Stimulated activated CD8-positive, alpha-beta memory T cell treated with anti-CD3 and anti-CD28 coated beads, Interleukin-15, amount 100 ng/mL, for 48 hours (primary cell): ENCODE results near the gene GID4.
"Not testable (repeated sequence)": the region's sequence is repeated elsewhere in the genome, so short reads cannot be mapped to it uniquely, and the experiment has no call there.

Source experiments
- DNase-seq, 2 donors: peaks; one replicate each; pipeline ENCODE4 v3.0.0-alpha.2; 2020; ENCODE audit warnings: low read depth in 2 of 2

The GID4 gene

DNA sequence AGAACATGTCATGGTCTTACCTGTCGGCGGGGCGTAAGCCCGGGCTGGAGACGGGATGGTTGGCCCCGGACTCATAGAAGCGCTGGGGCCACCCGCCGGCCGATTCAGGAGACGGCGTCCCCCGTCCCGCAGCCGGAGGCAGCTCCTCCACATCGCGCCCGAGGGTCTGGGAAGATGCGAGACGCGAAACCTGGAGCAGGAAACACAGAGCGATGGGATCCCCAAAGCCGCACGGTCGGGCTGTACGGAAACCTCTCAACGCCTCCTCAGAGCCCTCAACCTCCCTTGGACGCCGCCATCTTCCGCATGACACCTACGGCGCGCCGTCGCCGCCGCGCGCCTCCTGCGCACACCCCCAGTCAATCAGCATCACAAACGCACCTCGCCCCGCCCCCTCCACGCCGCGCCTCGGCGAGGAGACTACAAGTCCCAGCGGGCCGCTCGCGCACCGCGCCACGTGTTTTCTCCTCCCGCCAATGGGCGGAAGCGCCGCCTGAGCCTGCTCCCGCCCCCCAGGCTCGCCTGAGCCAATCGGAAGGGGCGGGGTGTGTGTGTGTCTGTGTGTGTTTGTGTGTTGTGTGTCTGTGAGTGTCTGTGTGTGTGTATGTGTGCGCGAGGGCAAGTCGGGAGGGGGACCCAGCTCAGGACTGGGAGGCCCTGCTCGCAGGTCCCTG is at the start of gene GID4, which contains the start of gene ATPAF2:
Gene GID4 (plus strand): TSS at position 548 of the 674 bp plus-strand sequence. CDS start 57 bp downstream, at position 605.
Gene ATPAF2 (minus strand): TSS at position 308 of the 674 bp plus-strand sequence. CDS start 155 bp downstream, at position 153.
- peak; percentile 100 for DNase-seq

DNA sequence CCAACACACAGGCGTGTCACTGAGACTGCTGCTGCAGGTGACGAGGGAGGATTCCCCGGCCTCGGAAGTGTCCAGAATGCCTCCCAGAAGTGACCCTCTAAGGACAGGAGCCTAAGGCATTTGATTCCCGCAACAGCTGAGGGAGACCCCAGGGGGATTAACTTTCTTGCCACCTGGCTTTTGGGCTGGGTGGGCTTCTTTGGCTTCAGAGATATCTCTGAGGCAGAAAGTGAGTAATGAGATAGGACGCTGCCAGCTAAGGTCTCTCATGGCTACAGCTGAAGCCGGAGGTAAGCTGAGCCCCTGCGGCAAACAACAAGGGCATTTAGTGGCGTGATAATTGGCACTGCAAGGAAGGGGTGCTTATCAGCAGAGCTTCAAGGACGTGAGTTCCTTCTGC is 49.6 kb upstream of the GID4 start:
- DNase-seq = no peak

DNA sequence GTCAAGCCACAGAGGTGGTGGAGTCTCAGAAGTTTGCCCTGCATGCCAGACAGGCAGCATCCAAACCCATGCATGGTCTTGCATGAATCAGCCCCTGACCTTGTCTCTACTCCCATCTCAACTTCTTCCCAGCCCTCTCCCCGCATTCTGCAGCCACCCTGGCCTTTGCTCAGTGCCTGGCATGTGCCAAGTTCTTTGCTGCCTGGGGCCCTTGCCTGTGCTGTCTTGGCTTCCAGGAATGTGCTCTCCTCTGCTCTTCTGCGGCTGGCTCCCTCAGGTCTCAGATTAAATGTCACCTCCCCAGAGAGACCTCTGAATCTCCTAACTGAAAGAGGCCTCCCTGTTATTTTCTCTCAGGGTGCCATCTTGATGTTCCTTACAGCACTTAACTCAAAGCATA is 48.9 kb upstream of the GID4 start:
- no peak for DNase-seq

DNA sequence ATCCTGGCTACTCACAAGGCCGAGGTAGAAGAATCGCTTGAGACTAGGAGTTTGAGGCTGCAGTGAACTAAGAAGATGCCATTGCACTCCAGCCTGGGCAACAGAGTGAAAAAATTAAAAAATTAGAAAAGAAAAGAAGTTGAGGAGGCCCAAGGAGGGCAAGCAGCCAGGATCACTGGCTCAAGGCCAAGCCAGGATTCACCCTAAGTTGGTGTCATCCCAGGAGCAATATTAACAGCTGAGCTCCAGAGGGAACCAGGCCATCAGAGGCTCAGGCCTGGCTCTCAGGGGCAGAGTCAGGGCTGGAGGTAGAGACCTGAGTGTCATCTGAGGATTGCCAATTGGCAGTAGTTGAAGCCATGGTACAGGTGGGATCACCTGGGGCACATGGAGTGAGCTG is 45.8 kb upstream of the GID4 start:
- no peak for DNase-seq

DNA sequence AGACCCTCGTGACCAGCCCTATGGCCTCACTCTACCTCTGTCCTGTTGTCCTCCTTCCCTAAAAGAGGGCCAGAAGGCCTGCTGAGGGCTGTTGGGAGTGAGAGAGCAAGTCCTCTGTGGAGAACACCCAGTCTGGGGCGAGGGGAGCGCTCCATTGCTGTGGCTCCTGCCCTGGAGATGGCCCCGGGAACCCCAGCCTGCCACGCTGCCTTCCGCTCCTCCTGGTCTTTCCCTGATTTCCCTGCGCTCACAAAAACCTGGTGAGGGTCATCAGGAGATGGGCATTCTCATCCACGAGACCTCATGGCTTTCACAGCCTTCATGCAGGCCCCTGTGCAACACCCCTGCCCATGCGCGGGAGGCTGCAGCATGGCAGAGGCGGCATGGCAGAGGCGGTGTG is 45.4 kb upstream of the GID4 start:
- DNase-seq = no peak

DNA sequence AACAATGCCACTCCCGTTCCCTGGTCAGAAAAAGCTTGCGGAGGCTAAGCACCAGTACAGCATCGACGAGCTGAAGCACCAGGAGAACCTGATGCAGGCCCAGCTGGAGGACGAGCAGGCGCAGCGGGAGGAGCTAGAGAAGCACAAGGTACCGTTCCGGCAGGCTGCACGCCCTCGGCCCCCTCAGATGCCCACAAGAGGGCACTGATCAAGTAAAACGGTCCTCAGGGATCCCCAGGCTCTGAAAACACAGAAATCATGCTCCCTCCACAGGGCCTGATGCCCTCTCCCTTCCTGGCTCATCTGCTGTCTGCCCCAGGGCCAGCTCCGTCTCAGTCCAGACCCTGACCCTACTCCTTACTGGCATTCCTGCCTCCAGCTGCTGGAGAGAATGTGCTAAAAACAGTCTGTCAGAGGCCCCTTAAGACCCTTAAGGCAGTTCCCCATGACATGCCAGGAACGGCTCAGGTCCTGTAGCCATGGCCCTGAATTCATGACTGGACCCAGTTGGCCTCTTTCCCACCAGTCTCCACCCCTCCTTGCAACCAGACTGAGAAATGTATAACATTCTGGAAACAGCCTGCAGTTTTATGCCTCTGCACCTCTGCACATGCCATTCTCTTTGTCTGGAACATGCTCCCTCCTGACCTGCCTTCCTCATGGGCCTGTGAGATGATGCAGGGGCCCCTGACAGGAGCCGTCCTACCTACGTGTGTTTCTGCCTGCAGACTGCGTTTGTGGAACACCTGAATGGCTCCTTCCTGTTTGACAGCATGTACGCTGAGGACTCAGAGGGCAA is 44.7 kb upstream of the GID4 start:
- peak in 1 of 2 donors; percentile 8 for DNase-seq

DNA sequence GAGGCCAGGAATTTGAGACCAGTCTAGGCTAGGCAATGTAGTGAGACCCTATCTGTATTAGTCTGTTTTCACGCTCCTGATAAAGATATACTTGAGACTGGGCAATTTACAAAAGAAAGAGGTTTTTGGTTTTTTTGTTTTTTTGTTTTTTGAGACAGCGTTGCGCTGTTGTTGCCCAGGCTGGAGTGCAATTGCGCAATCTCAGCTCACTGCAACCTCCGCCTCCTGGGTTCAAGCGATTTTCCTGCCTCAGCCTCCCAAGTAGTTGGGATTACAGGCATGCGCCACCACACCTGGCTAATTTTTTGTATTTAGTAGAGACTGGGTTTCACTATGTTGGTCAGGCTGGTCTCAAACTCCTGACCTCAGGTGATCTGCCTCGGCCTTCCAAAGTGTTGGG is 43.3 kb upstream of the GID4 start:
- not testable (repeated sequence) for DNase-seq

DNA sequence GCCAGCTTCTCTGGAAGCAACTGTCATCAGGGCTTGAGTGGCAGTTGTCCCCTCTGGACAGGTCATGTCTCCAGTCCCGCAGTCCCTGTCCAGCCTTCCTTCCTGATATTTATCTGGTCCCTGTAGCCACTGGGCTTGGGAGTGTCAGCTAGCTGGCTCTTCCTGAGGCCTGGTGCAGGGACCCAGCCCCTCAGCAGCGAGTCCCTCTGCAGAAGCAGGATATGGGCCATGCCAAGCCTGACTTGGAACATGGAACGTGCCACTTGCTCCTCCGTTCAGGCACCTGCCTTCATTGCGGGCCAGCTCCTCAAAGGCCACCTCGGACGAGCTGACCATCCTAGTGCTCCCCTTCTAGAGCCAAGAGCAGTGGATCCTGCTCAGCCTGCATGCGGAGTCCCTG is 40.3 kb upstream of the GID4 start:
- no peak for DNase-seq

DNA sequence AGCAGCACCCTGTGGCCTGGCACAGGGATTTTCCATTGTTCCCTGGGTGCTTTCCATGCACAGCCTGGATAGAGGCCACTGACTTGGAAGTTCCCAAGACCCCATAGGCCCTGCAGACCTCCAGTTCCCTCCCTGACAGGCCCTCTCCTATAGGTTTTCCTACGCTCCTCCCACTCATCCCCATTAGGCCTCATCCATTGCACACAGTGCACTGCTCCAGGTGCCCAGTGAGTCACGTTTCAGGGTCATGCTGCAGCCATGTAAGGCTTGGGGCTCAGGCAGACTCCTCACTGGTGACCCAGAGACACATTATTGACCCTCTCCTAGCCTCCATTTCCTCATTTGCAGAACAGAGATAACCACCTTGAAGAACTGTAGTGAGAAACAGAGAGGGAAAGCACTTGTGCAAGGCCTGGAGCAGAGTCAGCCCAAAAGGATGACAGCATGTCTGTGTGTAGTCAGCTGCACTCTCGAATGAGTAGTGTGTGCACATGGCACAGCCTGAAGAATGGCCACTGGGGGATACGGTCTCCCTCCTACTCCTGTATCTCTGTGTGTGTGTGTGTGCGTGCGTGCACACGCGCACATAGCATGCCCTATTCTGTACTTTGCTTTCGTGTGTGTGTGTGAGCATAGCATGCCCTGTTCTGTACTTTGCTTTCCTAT is 39.7 kb upstream of the GID4 start:
- no peak for DNase-seq

DNA sequence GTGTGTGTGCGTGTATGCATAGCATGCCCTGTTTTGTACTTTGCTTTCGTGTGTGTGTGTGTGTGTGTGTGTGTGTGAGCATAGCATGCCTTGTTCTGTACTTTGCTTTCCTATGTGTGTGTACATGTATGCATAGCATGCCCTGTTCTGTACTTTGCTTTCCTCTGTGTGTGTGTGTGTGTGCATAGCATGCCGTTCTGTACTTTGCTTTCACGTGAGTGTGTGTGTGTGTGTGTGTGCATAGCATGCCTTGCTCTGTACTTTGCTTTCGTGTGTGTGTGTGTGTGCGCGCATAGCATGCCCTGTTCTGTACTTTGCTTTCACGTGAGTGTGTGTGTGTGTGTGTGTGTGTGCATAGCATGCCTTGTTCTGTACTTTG is 39.2 kb upstream of the GID4 start:
- DNase-seq = no peak

DNA sequence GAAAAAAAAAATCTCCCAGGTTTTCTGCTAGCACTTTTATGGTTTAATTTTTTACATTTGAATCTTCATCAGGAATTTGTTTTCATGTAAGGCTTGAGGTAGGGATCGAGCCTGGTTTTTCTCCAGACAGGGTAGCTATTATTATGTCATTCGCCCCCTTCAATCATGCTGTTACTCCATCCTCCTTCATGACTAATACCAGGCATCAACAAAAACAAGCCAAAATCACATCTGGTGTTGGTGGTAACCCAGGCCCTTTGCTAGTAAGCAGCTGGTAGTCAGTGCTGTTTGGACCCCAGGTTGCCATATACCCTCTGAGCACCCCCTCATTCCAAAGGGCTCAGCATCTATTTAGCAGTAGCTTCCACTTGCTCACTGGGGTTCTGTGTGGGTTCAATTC is 37.0 kb upstream of the GID4 start:
- no peak for DNase-seq

DNA sequence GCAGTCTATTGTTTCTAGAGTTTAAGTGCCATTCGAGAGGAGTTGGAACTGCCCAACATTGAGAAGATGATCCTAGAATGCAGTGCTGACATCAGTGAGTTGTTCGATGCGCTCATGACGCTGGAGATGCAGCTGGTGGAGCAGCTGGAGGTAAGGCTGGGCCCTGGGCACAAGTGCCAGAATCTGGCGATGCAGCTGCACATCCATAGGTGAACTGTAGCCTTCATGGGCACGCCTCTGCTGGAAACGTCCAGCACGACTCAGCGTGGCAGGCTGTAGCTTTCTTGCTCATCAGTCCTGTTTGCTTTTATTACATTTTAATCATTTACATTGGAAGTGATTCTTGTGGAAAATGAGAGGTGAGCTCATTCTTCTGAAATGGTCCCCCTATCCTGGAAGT is 34.9 kb upstream of the GID4 start:
- no peak for DNase-seq

DNA sequence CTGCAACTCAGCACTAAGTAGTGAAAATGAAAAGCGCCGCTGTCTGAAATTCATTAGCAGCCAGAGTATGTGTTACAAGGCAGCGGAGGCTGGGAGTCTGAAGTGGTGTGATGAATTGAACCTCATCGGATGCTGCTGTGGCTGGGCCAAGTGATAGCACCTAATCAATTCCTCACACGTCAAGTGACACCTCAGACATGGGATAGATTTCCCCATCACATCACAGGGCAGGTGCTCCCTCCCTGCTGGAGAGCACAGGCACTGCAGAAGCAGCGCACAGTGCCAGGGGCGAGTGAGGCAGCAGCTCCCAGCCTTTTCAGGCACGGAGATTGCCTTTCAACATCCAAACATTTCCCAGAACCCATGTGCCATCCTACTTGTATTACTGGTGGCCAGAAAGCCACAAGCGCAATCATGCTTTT is 34.3 kb upstream of the GID4 start:
- DNase-seq = no peak

DNA sequence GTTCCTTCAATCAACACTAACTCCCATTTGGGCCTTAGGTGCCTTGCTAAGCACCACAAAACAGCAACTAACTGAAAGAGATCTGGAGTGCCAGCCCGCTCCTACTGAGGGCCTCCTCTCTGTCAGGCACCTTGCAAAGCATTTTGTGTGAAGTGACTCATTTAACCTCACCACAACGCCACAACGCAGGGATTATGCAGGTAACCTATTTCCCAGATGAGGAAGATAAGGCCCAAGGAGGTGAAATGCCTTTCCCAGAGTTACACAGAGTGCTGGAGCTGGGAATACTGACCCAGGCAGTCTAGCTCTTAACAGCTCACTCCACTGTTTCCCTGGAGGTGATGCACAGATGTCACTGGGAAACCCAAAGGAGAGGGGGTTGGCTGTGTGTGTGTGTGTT is 33.7 kb upstream of the GID4 start:
- no peak for DNase-seq

DNA sequence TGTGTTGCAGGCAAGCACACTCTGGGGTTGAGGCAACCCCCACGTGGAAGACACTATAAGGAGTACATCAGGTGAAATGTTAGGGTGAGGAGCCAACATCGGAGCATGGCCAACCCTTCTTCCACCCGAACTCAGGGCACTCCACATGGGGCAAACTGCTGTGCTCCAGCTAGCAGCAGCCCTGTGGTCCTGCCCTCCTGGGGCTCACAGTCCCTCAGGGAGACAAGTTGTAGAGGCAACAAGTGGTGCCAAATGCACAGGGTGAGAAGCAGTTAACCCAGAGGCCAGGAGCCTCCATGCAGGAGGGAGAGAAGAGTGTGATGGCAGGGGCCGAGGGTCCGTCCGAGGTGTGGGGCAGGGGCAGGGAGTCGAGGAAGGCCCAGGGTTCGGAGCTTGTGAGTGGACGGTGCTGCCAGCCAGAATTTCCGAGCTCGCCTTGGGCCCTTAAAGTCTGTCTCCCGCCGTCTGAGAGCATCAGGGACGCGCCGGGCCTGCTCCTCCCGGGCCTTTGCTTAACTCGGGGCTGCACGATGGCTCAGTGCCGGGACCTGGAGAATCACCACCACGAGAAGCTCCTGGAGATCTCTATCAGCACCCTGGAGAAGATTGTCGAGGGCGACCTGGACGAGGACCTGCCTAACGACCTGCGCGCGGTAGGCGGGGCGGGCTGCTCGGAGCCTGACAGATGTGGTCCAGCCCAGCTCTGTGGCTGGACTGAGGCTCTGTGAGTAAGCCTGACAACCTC is 32.5 kb upstream of the GID4 start:
- DNase-seq = no peak

DNA sequence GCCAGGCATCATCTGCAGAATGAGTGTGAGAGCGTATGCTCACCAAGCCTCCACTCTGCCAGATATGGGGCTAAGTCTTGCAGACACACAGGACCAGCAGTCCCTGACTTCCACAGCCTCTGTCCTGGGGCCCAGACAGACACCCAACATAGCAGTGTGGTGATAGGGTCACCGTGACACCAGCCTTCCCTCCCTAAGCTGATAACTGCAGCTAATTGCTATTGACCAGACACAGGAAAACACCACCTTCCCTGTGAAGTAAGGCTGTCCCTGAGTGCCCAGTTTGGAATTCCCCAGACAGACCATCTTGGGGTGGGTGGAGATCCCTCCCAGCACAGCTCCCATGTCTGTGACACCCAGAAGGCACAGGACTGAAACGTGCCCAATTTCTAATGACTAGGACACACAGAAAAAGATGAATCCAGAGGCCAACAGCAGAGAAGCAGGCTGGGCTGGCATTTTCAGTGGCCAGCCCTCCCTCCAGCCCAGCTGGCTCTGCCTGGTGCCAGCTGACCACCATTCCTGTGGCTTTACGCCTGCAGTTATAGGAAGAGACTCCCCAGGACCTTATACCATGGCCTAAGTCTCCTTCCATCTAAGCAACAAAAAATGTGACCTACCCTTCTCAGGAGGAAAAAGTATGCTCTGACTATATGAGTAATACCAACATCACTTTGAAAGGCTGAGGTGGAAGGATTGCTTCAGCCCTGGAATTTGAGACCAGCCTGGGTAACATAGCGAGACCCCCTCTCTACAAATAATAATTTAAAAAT is 30.5 kb upstream of the GID4 start:
- DNase-seq = no peak

DNA sequence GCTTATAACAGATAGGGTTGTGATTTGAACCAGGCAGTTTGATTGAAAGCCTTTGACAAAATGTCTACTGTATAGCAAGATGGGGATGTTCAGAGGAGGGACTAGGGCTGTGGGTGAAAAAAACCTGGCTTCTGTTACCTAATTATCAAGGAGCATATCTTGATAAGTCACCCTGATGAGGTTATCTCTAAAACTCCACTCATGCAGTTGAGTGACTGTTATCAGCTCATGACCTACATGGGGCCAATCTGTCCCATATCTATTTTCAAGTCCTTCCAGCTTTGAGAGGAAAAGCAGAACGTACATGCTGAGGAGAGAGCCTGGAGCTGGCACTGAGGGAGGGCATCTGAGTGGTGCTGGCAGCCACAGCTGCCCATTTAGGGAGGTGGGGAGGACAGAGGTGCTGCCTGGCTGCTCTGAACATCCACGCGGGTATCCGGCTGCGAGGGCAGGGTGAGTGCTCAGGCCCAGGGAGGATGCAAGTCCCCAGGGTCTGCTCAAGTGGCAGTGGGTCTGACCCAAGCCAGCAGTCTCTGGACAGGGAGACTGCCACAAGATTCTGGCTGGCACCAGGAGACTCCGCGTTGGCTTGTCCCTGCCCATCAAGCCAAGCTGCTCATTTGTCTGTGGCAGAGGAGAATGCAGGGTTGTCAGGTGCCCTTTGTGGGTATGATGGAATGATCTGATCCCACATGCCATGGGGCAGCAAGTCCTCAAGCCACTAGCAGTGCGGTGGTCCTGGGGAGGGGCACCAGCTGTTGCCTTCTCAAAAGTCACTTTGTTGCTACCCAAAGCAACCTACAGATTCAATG is 29.4 kb upstream of the GID4 start:
- DNase-seq = no peak

DNA sequence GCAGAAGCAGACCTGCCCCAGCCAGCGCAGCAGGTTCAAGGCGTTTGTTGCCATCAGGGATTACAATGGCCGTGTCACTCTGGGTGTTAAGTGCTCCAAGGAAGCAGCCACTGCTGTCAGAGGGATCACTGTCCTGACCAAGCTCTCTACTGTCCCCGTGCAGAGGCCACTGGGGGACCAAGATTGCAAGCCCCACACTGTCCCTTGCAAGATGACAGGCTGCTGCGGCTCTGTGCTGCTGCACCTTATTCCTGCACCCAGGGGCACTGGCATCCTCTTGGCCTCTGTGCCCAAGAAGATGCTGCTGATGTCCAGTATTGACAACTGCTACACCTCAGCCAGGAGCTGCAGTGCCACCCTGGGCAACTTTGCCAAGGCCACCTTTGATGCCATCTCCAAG is 27.9 kb upstream of the GID4 start:
- no peak for DNase-seq

DNA sequence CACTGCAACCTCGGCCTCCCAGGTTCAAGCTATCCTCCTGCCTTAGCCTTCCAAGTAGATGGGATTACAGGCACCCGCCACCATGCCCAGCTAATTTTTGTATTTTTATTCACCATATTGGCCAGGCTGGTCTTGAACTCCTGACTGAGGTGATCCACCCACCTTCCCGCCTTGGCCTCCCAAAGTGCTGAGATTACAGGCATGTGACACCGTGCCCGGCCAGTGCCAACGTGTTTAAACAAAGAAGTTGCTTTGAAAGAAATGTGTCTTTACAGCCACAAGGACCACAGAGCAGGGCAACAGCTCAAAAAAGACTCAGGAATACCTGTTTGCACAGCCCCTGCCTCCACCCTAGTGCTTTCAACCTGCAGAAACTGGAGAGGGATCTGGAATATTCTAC is 25.2 kb upstream of the GID4 start:
- DNase-seq = no peak

DNA sequence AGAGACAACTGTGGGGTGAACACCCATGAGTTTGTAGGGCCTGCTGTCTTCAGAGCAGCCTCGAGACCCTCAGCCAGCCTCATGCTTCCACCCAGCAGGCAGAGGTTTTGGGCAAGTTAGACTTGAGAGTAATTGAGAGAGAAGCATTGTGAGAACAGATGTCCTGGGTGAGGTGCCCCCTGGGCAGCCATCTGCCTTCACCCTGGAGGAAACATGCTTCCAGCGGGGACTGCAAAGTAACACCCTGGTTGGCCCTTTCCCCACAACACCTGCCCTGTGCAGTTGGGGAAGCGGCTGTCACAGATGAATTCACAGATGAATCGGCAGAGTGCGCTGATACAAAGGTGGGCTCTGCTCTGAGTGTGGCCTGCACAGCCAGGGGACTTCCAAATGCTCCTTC is 23.6 kb upstream of the GID4 start:
- DNase-seq = no peak
